Measurements from ENCODE around the gene NUDC.
"Not testable (repeated sequence)": the region's sequence is repeated elsewhere in the genome, so short reads cannot be mapped to it uniquely, and the experiment has no call there.

DNA sequence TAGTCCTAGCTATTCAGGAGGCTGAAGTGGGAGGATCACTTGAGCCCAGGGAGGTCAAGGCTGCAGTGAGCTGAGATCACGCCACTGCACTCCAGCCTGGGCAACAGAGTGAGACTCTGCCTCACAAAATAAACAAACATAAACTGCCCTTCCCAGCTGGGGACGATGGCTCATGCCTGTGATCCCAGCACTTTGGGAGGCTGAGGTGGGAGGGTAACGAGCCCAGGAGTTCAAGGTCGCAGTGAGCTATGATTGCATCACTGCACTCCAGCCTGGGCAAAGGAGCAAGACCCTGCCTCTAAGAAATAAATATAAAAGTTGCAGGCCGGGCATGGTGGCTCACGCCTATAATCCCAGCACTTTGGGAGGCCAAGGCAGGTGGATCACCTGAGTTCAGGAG, 39.9 kb upstream of the NUDC start:
- TF ChIP-seq, protein P1, sequence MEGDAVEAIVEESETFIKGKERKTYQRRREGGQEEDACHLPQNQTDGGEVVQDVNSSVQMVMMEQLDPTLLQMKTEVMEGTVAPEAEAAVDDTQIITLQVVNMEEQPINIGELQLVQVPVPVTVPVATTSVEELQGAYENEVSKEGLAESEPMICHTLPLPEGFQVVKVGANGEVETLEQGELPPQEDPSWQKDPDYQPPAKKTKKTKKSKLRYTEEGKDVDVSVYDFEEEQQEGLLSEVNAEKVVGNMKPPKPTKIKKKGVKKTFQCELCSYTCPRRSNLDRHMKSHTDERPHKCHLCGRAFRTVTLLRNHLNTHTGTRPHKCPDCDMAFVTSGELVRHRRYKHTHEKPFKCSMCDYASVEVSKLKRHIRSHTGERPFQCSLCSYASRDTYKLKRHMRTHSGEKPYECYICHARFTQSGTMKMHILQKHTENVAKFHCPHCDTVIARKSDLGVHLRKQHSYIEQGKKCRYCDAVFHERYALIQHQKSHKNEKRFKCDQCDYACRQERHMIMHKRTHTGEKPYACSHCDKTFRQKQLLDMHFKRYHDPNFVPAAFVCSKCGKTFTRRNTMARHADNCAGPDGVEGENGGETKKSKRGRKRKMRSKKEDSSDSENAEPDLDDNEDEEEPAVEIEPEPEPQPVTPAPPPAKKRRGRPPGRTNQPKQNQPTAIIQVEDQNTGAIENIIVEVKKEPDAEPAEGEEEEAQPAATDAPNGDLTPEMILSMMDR (IDR thresholded peaks at IDR 0.05): not testable (repeated sequence)
- not testable (repeated sequence) for TF ChIP-seq POLR2A, POLR2AphosphoS5 (IDR thresholded peaks at IDR 0.05)
